Measurements from ENCODE around the gene BAHCC1.

BAHCC1 gene

GRCh38 chr17:81510785-81511553, 115.7 kb downstream of the BAHCC1 start:
- H3K4me2 ChIP-seq (ENCODE audit: low read length), result peak overlapping the region; percentile 93
- peak overlapping the region; percentile 95 for H3K9ac ChIP-seq (ENCODE audit: low read depth, low read length)
- peak overlapping the region; percentile 91 for H3K4me3 ChIP-seq (ENCODE audit: low read length)
- H3K9me3 ChIP-seq (replicated peaks; ENCODE audit: low read length), result no peaks in the 10 kb centered on the region
- H3K36me3 ChIP-seq (ENCODE audit: insufficient read depth, low read length), result peaks cover 39% of the 10 kb centered on the region
- no peaks in the 10 kb centered on the region for H3K27me3 ChIP-seq (ENCODE audit: control insufficient read depth, insufficient read depth, low read length)
- H3K4me1 ChIP-seq (ENCODE audit: control insufficient read depth, insufficient read depth, low read length), result peaks cover 20% of the 10 kb centered on the region

- peak overlapping the region; percentile 95 for H3K9ac ChIP-seq (ENCODE audit: low read depth, low read length)
- H3K36me3 ChIP-seq (ENCODE audit: insufficient read depth, low read length), result peaks cover 42% of the 10 kb centered on the region
- no peaks in the 10 kb centered on the region for H3K27me3 ChIP-seq (ENCODE audit: control insufficient read depth, insufficient read depth, low read length)
- no peaks in the 10 kb centered on the region for H3K9me3 ChIP-seq (replicated peaks; ENCODE audit: low read length)
- peaks cover 25% of the 10 kb centered on the region for H3K4me1 ChIP-seq (ENCODE audit: control insufficient read depth, insufficient read depth, low read length)
- peak overlapping the region; percentile 93 for H3K4me2 ChIP-seq (ENCODE audit: low read length)
- H3K4me3 ChIP-seq (ENCODE audit: low read length), result peak overlapping the region; percentile 91
Measured at GRCh38 chr17:81511554-81511803, 116.2 kb downstream of the BAHCC1 start.

GRCh38 chr17:81511804-81512561, 116.7 kb downstream of the BAHCC1 start:
- Histone ChIP-seq H3K36me3 (ENCODE audit: insufficient read depth, low read length) (peaks cover 43% of the 10 kb centered on the region), H3K4me2 (ENCODE audit: low read length) (peak overlapping the region; percentile 93), H3K4me1 (ENCODE audit: control insufficient read depth, insufficient read depth, low read length) (peaks cover 30% of the 10 kb centered on the region), H3K9ac (ENCODE audit: low read depth, low read length) (peak overlapping the region; percentile 95), H3K4me3 (ENCODE audit: low read length) (peak overlapping the region; percentile 91), H3K9me3 (replicated peaks; ENCODE audit: low read length) (no peaks in the 10 kb centered on the region), H3K27me3 (ENCODE audit: control insufficient read depth, insufficient read depth, low read length) (no peaks in the 10 kb centered on the region)

- H3K36me3 ChIP-seq (ENCODE audit: insufficient read depth, low read length), result peaks cover 44% of the 10 kb centered on the region
Measured at GRCh38 chr17:81512562-81513371, 117.5 kb downstream of the BAHCC1 start, which contains the start of gene ACTG1. Gene ACTG1, minus strand, starts transcription at chr17:81512799. Its CDS starts 445 bp downstream, at chr17:81512354.

GRCh38 chr17:81513372-81513752, 118.1 kb downstream of the BAHCC1 start:
- H3K4me3 ChIP-seq (ENCODE audit: low read length), result peak overlapping the region; percentile 79
- H3K9ac ChIP-seq (ENCODE audit: low read depth, low read length), result peak overlapping the region; percentile 96
- peaks cover 42% of the 10 kb centered on the region for H3K4me1 ChIP-seq (ENCODE audit: control insufficient read depth, insufficient read depth, low read length)
- H3K9me3 ChIP-seq (replicated peaks; ENCODE audit: low read length), result no peaks in the 10 kb centered on the region
- peak overlapping the region; percentile 98 for H3K4me2 ChIP-seq (ENCODE audit: low read length)
- H3K36me3 ChIP-seq (ENCODE audit: insufficient read depth, low read length), result peaks cover 46% of the 10 kb centered on the region
- no peaks in the 10 kb centered on the region for H3K27me3 ChIP-seq (ENCODE audit: control insufficient read depth, insufficient read depth, low read length)

More at GRCh38 chr17:81512562-81513371, 117.5 kb downstream of the BAHCC1 start, which contains the start of gene ACTG1:
- peak within 1 kb of the TSS; percentile 96 for H3K9ac ChIP-seq (ENCODE audit: low read depth, low read length)
- peak within 1 kb of the TSS; percentile 98 for H3K4me2 ChIP-seq (ENCODE audit: low read length)
- no peaks in the 10 kb centered on the region for H3K9me3 ChIP-seq (replicated peaks; ENCODE audit: low read length)
- H3K4me1 ChIP-seq (ENCODE audit: control insufficient read depth, insufficient read depth, low read length), result peaks cover 36% of the 10 kb centered on the region
- H3K27me3 ChIP-seq (ENCODE audit: control insufficient read depth, insufficient read depth, low read length), result no peaks in the 10 kb centered on the region
- peak within 1 kb of the TSS; percentile 91 for H3K4me3 ChIP-seq (ENCODE audit: low read length)

GRCh38 chr17:81513753-81514488, 118.7 kb downstream of the BAHCC1 start:
- Histone ChIP-seq H3K9ac (ENCODE audit: low read depth, low read length) (peak overlapping the region; percentile 96), H3K27me3 (ENCODE audit: control insufficient read depth, insufficient read depth, low read length) (no peaks in the 10 kb centered on the region), H3K4me1 (ENCODE audit: control insufficient read depth, insufficient read depth, low read length) (peaks cover 48% of the 10 kb centered on the region), H3K36me3 (ENCODE audit: insufficient read depth, low read length) (peaks cover 41% of the 10 kb centered on the region), H3K4me2 (ENCODE audit: low read length) (peak overlapping the region; percentile 98), H3K4me3 (ENCODE audit: low read length) (peak overlapping the region; percentile 79), H3K9me3 (replicated peaks; ENCODE audit: low read length) (no peaks in the 10 kb centered on the region)

GRCh38 chr17:81514489-81514738, 119.2 kb downstream of the BAHCC1 start:
- H3K36me3 ChIP-seq (ENCODE audit: insufficient read depth, low read length), result peaks cover 36% of the 10 kb centered on the region
- H3K4me2 ChIP-seq (ENCODE audit: low read length), result peak overlapping the region; percentile 98
- H3K9me3 ChIP-seq (replicated peaks; ENCODE audit: low read length), result no peaks in the 10 kb centered on the region
- peaks cover 48% of the 10 kb centered on the region for H3K4me1 ChIP-seq (ENCODE audit: control insufficient read depth, insufficient read depth, low read length)
- no peaks in the 10 kb centered on the region for H3K27me3 ChIP-seq (ENCODE audit: control insufficient read depth, insufficient read depth, low read length)
- peak overlapping the region; percentile 96 for H3K9ac ChIP-seq (ENCODE audit: low read depth, low read length)
- H3K4me3 ChIP-seq (ENCODE audit: low read length), result peak overlapping the region; percentile 79

- H3K4me3 ChIP-seq (ENCODE audit: low read length), result peak overlapping the region; percentile 79
- peak overlapping the region; percentile 98 for H3K4me2 ChIP-seq (ENCODE audit: low read length)
- H3K27me3 ChIP-seq (ENCODE audit: control insufficient read depth, insufficient read depth, low read length), result no peaks in the 10 kb centered on the region
- H3K9ac ChIP-seq (ENCODE audit: low read depth, low read length), result peak overlapping the region; percentile 96
- H3K36me3 ChIP-seq (ENCODE audit: insufficient read depth, low read length), result peaks cover 30% of the 10 kb centered on the region
- no peaks in the 10 kb centered on the region for H3K9me3 ChIP-seq (replicated peaks; ENCODE audit: low read length)
- peaks cover 52% of the 10 kb centered on the region for H3K4me1 ChIP-seq (ENCODE audit: control insufficient read depth, insufficient read depth, low read length)
Measured at GRCh38 chr17:81514739-81515529, 119.7 kb downstream of the BAHCC1 start.

- H3K4me1 ChIP-seq (ENCODE audit: control insufficient read depth, insufficient read depth, low read length), result peaks cover 52% of the 10 kb centered on the region
Measured at GRCh38 chr17:81515530-81516041, 120.3 kb downstream of the BAHCC1 start.

More at GRCh38 chr17:81515530-81516041, 120.3 kb downstream of the BAHCC1 start:
- H3K4me3 ChIP-seq (ENCODE audit: low read length), result peak overlapping the region; percentile 79
- H3K36me3 ChIP-seq (ENCODE audit: insufficient read depth, low read length), result peaks cover 24% of the 10 kb centered on the region
- H3K9ac ChIP-seq (ENCODE audit: low read depth, low read length), result peak overlapping the region; percentile 96
- peak overlapping the region; percentile 98 for H3K4me2 ChIP-seq (ENCODE audit: low read length)
- H3K27me3 ChIP-seq (ENCODE audit: control insufficient read depth, insufficient read depth, low read length), result no peaks in the 10 kb centered on the region
- H3K9me3 ChIP-seq (replicated peaks; ENCODE audit: low read length), result no peaks in the 10 kb centered on the region

Data from skeletal muscle satellite cell (primary cell).